Esophagus squamous epithelium (tissue), 5 donors: ENCODE data around the gene SCD5. TPM values are rescaled to one million over a fixed set of nuclear protein-coding genes. Genes with fewer than 3 reads are reported as not detected.

ENCODE experiments used
- DNase-seq: peaks from one replicate; lab custom pipeline; 2025; lab: John Stamatoyannopoulos, UW
- H3K27ac ChIP-seq, 4 donors: fragments of 200-600 bp; sonication (generic); one replicate each; pipeline ENCODE4 v1.5.1; 2016 to 2019; ENCODE audit warnings: mild to moderate bottlenecking in 1 of 4
- H3K27me3 ChIP-seq, 4 donors: fragments of 200-600 bp; sonication (generic); 1 replicate in 3 of 4; 2 replicates in 1 of 4; pipeline versions ENCODE4 v1.5.1 to v1.6.0; 2017 to 2021; ENCODE audit warnings: antibody characterized with exemption in 1 of 4
- H3K36me3 ChIP-seq, 3 donors: fragments of 200-600 bp; sonication (generic); one replicate each; pipeline ENCODE4 v1.5.1; 2016 to 2019
- H3K4me1 ChIP-seq, 3 donors: fragments of 200-600 bp; sonication (generic); one replicate each; pipeline ENCODE4 v1.5.1; 2017 to 2019
- H3K4me3 ChIP-seq, 4 donors: fragments of 200-600 bp; sonication (generic); 1 replicate in 3 of 4; 2 replicates in 1 of 4; pipeline ENCODE4 v1.5.1; 2016 to 2019; ENCODE audit warnings: mild to moderate bottlenecking in 2 of 4, moderate library complexity in 1 of 4
- H3K9me3 ChIP-seq, 3 donors: fragments of 200-600 bp; sonication (generic); one replicate each; pipeline ENCODE4 v1.5.1; 2016 to 2019
- CTCF ChIP-seq, 6 experiments: fragments of 450-650 bp in 4 of 6; fragments of 200-600 bp in 2 of 6; sonication (generic) in 2 of 6; IDR thresholded peaks; one replicate each; pipeline ENCODE4 v1.5.1; 2016 to 2019; ENCODE audit warnings: antibody characterized with exemption in 6 of 6, mild to moderate bottlenecking in 4 of 6, moderate library complexity in 4 of 6
- POLR2A ChIP-seq, 4 donors: fragments of 450-650 bp; IDR thresholded peaks; one replicate each; pipeline ENCODE4 v1.6.1; 2017; ENCODE audit warnings: antibody characterized with exemption in 4 of 4, mild to moderate bottlenecking in 4 of 4, moderate library complexity in 3 of 4
- WGBS, 2 donors: methylation state at CpG; one replicate each; pipeline ENCODE4 v1.1.5; 2018; 5-methylcytosine and 5-hydroxymethylcytosine counted together
- intact Hi-C: fragments of 100-400 bp; cut with DNase I; formaldehyde crosslinking; loops from one replicate; pipeline ENCODE4 v1.15.0; 2022
- total RNA-seq, 4 donors: library from RNA; depleted of rRNA; stranded (reverse); fragments of >200 nt; gene quantifications; one replicate each; pipeline ENCODE4 v1.1.0, GENCODE V29; 2016
- donor health status: DM: yes; HTN: yes; CAD: no.

SCD5 gene
- total RNA-seq, 4 donors from 2014 or later: 1.2 to 6.3 (median 4.3) TPM

DNA sequence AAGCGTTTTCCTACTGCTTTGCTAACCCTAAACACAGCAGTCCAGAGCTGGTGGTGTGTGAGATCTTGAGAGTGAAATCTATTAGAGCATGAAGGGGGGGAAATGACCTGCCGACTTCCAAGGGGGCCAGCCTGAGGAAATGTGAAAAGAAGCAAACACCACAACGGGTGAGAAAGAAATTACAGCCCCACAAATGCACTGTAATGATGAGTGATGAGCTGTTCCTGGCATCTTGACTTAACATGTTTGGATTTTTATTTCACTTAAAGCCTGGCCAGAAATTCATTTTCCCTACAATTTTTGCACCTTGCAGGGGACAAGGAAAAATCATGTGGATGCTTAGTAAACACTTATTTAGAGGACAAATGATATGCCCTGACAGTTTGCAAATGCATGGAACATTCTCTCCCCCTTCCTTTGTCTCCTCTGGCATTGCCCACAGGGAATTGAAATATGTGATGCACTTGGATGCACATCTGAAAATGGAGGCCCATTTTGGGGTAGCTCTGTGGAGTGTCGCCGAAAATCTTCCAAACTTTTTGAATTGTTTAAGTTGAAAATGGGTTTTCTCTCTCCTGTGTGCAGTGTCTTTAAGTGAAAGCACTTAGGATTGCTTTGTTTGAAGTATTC is 152.5 kb downstream of the SCD5 start:
- WGBS, 2 donors: 54 to 56% methylated on average over 5 of the region's 5 CpGs
- intact Hi-C loops: no loop called here

DNA sequence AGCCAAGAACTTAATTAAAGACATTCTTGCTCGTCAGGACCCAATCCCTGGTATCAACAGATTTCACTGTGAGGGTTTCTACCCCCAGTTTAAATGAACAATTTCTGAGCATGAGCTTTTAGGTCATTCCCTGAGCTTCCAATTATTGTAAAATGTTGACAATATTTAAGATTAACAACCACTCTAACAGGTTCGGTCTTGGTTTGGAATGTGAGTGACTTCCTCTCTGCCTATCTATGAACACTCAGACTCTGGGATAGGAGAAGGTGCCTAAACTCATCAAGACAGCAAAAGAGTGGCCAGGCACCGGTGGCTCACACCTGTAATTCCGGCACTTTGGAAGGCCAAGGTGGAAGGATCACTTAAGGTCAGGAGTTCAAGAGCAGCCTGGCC is 153.9 kb downstream of the SCD5 start:
- H3K27me3 ChIP-seq: no peaks in the 10 kb centered on the region
- no peak for DNase-seq
- no peaks in the 10 kb centered on the region for H3K36me3 ChIP-seq
- H3K4me3 ChIP-seq: no peak overlapping the region
- TF ChIP-seq CTCF (IDR thresholded peaks at IDR 0.05) (no peak), POLR2A (IDR thresholded peaks at IDR 0.05) (no peak)
- H3K27ac ChIP-seq: no peak overlapping the region
- intact Hi-C loops: no loop called here
- no peaks in the 10 kb centered on the region for H3K9me3 ChIP-seq
- no peaks in the 10 kb centered on the region for H3K4me1 ChIP-seq
- 48 to 56% methylated on average over 4 of the region's 4 CpGs for WGBS, 2 donors

More for the DNA sequence above, 152.5 kb downstream of the SCD5 start:
- TF ChIP-seq POLR2A (IDR thresholded peaks at IDR 0.05) (no peak), CTCF (IDR thresholded peaks at IDR 0.05) (no peak)
- Histone ChIP-seq H3K27ac (no peak overlapping the region), H3K36me3 (no peaks in the 10 kb centered on the region), H3K4me3 (no peak overlapping the region), H3K27me3 (no peaks in the 10 kb centered on the region), H3K9me3 (no peaks in the 10 kb centered on the region), H3K4me1 (no peaks in the 10 kb centered on the region)
- no peak for DNase-seq

- Histone ChIP-seq H3K27me3 (no peaks in the 10 kb centered on the region), H3K9me3 (no peaks in the 10 kb centered on the region), H3K4me1 (no peaks in the 10 kb centered on the region), H3K36me3 (no peaks in the 10 kb centered on the region), H3K27ac (no peak overlapping the region), H3K4me3 (no peak overlapping the region)
- 84 to 87% methylated on average over 4 to 5 of the region's 5 CpGs for WGBS, 2 donors
- DNase-seq: no peak
- intact Hi-C loops: no loop called here
- TF ChIP-seq CTCF (IDR thresholded peaks at IDR 0.05) (no peak), POLR2A (IDR thresholded peaks at IDR 0.05) (no peak)
Observed at GRCh38 chr4:82643994-82644733, 154.4 kb downstream of the SCD5 start.

- intact Hi-C loops: no loop called here
- no peaks in the 10 kb centered on the region for H3K4me1 ChIP-seq
- H3K27me3 ChIP-seq: no peaks in the 10 kb centered on the region
- H3K27ac ChIP-seq: no peak overlapping the region
- TF ChIP-seq POLR2A (IDR thresholded peaks at IDR 0.05) (no peak), CTCF (IDR thresholded peaks at IDR 0.05) (no peak)
- WGBS, 2 donors: 54 to 77% methylated on average over 5 to 7 of the region's 7 CpGs
- no peaks in the 10 kb centered on the region for H3K36me3 ChIP-seq
- no peak for DNase-seq
- H3K4me3 ChIP-seq: no peak overlapping the region
- H3K9me3 ChIP-seq: no peaks in the 10 kb centered on the region
Observed at GRCh38 chr4:82642331-82642730, 156.3 kb downstream of the SCD5 start.

DNA sequence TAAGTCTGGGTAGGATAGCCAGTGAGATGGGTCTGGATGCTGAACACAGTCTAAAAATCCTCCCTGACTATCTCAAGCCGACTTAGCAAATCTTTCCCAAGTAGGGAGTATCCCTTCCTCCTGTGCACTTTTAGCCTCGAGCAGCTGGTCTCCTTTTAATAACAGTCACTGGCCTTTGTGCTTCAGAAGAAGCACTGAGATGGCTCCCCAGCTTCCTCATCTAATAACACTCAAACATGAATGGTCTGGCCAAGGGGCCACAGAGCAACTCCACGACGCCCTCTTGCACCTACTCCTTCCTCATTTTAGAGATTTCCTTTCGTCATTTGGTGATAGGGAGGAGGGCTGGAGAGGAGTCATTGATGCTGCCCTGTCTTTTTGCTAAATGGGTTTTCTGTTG is 158.1 kb downstream of the SCD5 start:
- WGBS, 2 donors: 55 to 71% methylated on average over 5 of the region's 5 CpGs

More for the DNA sequence above, 158.1 kb downstream of the SCD5 start:
- H3K9me3 ChIP-seq: no peaks in the 10 kb centered on the region
- no peak overlapping the region for H3K4me3 ChIP-seq
- TF ChIP-seq CTCF (IDR thresholded peaks at IDR 0.05): no peak
- no peak for TF ChIP-seq POLR2A (IDR thresholded peaks at IDR 0.05)
- DNase-seq: no peak
- H3K36me3 ChIP-seq: peaks cover 0 to 6% (median 0%) of the 10 kb centered on the region in 3 donors
- intact Hi-C loops: no loop called here
- H3K27ac ChIP-seq: no peak overlapping the region
- H3K4me1 ChIP-seq: no peaks in the 10 kb centered on the region
- no peaks in the 10 kb centered on the region for H3K27me3 ChIP-seq
